Neural cell (in vitro differentiated cells): Measurements from ENCODE around the gene COBLL1. TPM values are rescaled to one million over a fixed set of nuclear protein-coding genes. Genes with fewer than 3 reads are reported as not detected.

Source experiments
- H2AFZ ChIP-seq: fragments of 200-600, 300-800 bp; sonication (generic), shearing (Covaris generic); 2 replicates; pipeline ENCODE4 v1.6.0; 2014; ENCODE audit warnings: low read depth, mild to moderate bottlenecking, antibody characterized with exemption, low read length, moderate library complexity
- H3F3A ChIP-seq: fragments of 200-600 bp; shearing (Covaris generic); 2 replicates; pipeline ENCODE4 v1.6.1; 2016; ENCODE audit warnings: mild to moderate bottlenecking, moderate library complexity, mixed read lengths, antibody characterized with exemption, low read length; ENCODE audit not compliant: insufficient read depth, poor library complexity, severe bottlenecking
- H3K27ac ChIP-seq: fragments of 200-600, 300-800 bp; sonication (generic), shearing (Covaris generic); 2 replicates; pipeline ENCODE4 v1.5.1; 2014; ENCODE audit warnings: mild to moderate bottlenecking, low read length, moderate library complexity
- H3K27me3 ChIP-seq: fragments of 300-800, 200-600 bp; sonication (generic), shearing (Covaris generic); 2 replicates; pipeline ENCODE4 v1.6.0; 2014; ENCODE audit warnings: mild to moderate bottlenecking, low read depth, low read length, moderate library complexity; ENCODE audit not compliant: insufficient read depth
- H3K36me3 ChIP-seq: fragments of 300-800, 200-600 bp; sonication (generic), shearing (Covaris generic); 2 replicates; pipeline ENCODE4 v1.5.1; 2014; ENCODE audit warnings: mild to moderate bottlenecking, antibody characterized with exemption, low read length, moderate library complexity; ENCODE audit not compliant: insufficient read depth
- H3K4me2 ChIP-seq: fragments of 300-800, 200-600 bp; sonication (generic), shearing (Covaris generic); 2 replicates; pipeline ENCODE4 v1.6.0; 2014; ENCODE audit warnings: mild to moderate bottlenecking, low read length
- H3K4me3 ChIP-seq: fragments of 300-800, 200-600 bp; sonication (generic), shearing (Covaris generic); 2 replicates; pipeline ENCODE4 v1.5.1; 2014; ENCODE audit warnings: mild to moderate bottlenecking, low read length, moderate library complexity
- H3K79me2 ChIP-seq: fragments of 200-600 bp; shearing (Covaris generic); replicated peaks from 2 replicates; pipeline ENCODE4 v1.6.0; 2014; ENCODE audit warnings: mild to moderate bottlenecking, low read length, moderate library complexity; ENCODE audit not compliant: insufficient read depth
- H3K9ac ChIP-seq: fragments of 300-800, 200-600 bp; sonication (generic), shearing (Covaris generic); 2 replicates; pipeline ENCODE4 v1.6.1; 2016; ENCODE audit warnings: mild to moderate bottlenecking, low read length, mixed read lengths
- H3K9me2 ChIP-seq: fragments of 200-600 bp; shearing (Covaris generic); 2 replicates; pipeline ENCODE4 v1.6.1; 2016; ENCODE audit warnings: mild to moderate bottlenecking, low read length, mixed read lengths; ENCODE audit not compliant: insufficient read depth
- H3K9me3 ChIP-seq: fragments of 200-600, 300-800 bp; sonication (generic), shearing (Covaris generic); 2 replicates; pipeline ENCODE4 v1.6.1; 2016; ENCODE audit warnings: mild to moderate bottlenecking, mixed run types, low read length, moderate library complexity, mixed read lengths
- H4K20me1 ChIP-seq: fragments of 200-600 bp; shearing (Covaris generic); 2 replicates; pipeline ENCODE4 v1.6.1; 2016; ENCODE audit warnings: mild to moderate bottlenecking, mixed run types; ENCODE audit not compliant: insufficient read depth
- EP300 ChIP-seq: fragments of 450-650 bp; conservative IDR thresholded peaks from 2 replicates; pipeline ENCODE4 v1.6.1; 2014; ENCODE audit warnings: antibody characterized with exemption, mild to moderate bottlenecking, moderate library complexity; ENCODE audit not compliant: poor library complexity, severe bottlenecking
- EZH2 ChIP-seq: fragments of 200-600, 300-800 bp; shearing (Covaris generic), sonication (generic); IDR thresholded peaks from 2 replicates; pipeline ENCODE4 v1.6.1; 2014; ENCODE audit warnings: antibody characterized with exemption, low read length, borderline replicate concordance, mild to moderate bottlenecking; ENCODE audit not compliant: insufficient read depth, poor library complexity, severe bottlenecking
- MXI1 ChIP-seq: fragments of 450-650 bp; conservative IDR thresholded peaks from 2 replicates; pipeline ENCODE4 v1.6.1; 2014; ENCODE audit warnings: antibody characterized with exemption, mild to moderate bottlenecking; ENCODE audit not compliant: poor library complexity, severe bottlenecking
- POLR2AphosphoS5 ChIP-seq: IDR thresholded peaks from 2 replicates; pipeline ENCODE4 v1.6.1; 2012
- RAD21 ChIP-seq: fragments of 450-650 bp; conservative IDR thresholded peaks from 2 replicates; pipeline ENCODE4 v1.6.1; 2014; ENCODE audit warnings: antibody characterized with exemption, mild to moderate bottlenecking, moderate library complexity
- SMC3 ChIP-seq: fragments of 450-650 bp; conservative IDR thresholded peaks from 2 replicates; pipeline ENCODE4 v1.6.1; 2014; ENCODE audit warnings: antibody characterized with exemption, mild to moderate bottlenecking, moderate library complexity; ENCODE audit not compliant: poor library complexity
- TAF1 ChIP-seq: IDR thresholded peaks from 2 replicates; pipeline ENCODE4 v1.6.1; 2012; ENCODE audit warnings: low read depth
- polyA plus RNA-seq: library from polyadenylated mRNA; depleted of rRNA; stranded (reverse); fragments of >200 nt; gene quantifications from 2 replicates; pipeline ENCODE4 v1.2.3, GENCODE V29; 2014
- TF ChIP-seq, protein P1 (sequence below): fragments of 450-650 bp; IDR thresholded peaks from 2 replicates; pipeline ENCODE4 v1.5.1; 2014; ENCODE audit warnings: antibody characterized with exemption, mild to moderate bottlenecking, moderate library complexity; ENCODE audit not compliant: poor library complexity, severe bottlenecking
- TF ChIP-seq, protein P2 (sequence below): IDR thresholded peaks from 2 replicates; pipeline ENCODE4 v1.6.1; 2012; ENCODE audit warnings: borderline replicate concordance

The COBLL1 gene
- polyA plus RNA-seq, 1 donor from 2014 or later, result 0.11 TPM

DNA sequence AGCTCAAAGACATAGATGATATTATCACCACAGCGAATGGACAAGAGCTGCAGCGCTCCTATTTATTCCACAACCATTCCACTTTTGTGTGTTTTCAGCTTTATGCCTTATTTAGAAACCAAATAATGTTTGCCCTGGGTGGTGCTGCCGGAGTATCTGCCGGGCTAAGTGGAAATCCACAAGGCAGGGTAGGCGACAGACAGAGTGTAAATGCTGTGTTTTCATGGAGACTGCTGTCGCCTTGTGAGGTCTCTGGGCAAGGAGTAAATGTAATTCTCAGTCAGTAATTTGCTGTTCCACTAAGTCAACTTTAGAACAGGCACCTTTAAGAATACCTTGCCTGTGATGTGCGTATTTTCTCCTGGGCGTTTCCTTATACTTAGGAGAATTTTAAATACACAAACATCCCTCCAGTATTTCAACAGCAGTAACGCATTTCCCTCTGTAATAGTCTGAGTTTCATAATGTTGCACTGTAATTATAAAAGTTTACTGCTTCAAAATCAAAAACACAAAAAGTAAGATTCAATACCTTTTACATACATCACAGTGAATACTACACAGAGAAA lies 60.9 kb downstream of the COBLL1 start:
- Histone ChIP-seq H4K20me1 (no peaks in the 10 kb centered on the region), H3K36me3 (no peaks in the 10 kb centered on the region), H3K27ac (no peak overlapping the region), H3K9me3 (no peaks in the 10 kb centered on the region), H3K9me2 (no peaks in the 10 kb centered on the region), H3K9ac (no peak overlapping the region), H3F3A (no peaks in the 10 kb centered on the region), H3K79me2 (no peaks in the 10 kb centered on the region), H3K4me3 (no peak overlapping the region), H3K27me3 (no peaks in the 10 kb centered on the region), H2AFZ (no peak overlapping the region), H3K4me2 (no peak overlapping the region)
- no peak for TF ChIP-seq EZH2
- TF ChIP-seq EP300, result no peak
- no peak for TF ChIP-seq SMC3
- TF ChIP-seq, protein P1, sequence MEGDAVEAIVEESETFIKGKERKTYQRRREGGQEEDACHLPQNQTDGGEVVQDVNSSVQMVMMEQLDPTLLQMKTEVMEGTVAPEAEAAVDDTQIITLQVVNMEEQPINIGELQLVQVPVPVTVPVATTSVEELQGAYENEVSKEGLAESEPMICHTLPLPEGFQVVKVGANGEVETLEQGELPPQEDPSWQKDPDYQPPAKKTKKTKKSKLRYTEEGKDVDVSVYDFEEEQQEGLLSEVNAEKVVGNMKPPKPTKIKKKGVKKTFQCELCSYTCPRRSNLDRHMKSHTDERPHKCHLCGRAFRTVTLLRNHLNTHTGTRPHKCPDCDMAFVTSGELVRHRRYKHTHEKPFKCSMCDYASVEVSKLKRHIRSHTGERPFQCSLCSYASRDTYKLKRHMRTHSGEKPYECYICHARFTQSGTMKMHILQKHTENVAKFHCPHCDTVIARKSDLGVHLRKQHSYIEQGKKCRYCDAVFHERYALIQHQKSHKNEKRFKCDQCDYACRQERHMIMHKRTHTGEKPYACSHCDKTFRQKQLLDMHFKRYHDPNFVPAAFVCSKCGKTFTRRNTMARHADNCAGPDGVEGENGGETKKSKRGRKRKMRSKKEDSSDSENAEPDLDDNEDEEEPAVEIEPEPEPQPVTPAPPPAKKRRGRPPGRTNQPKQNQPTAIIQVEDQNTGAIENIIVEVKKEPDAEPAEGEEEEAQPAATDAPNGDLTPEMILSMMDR, result no peak
- no peak for TF ChIP-seq RAD21
- TF ChIP-seq, protein P2, sequence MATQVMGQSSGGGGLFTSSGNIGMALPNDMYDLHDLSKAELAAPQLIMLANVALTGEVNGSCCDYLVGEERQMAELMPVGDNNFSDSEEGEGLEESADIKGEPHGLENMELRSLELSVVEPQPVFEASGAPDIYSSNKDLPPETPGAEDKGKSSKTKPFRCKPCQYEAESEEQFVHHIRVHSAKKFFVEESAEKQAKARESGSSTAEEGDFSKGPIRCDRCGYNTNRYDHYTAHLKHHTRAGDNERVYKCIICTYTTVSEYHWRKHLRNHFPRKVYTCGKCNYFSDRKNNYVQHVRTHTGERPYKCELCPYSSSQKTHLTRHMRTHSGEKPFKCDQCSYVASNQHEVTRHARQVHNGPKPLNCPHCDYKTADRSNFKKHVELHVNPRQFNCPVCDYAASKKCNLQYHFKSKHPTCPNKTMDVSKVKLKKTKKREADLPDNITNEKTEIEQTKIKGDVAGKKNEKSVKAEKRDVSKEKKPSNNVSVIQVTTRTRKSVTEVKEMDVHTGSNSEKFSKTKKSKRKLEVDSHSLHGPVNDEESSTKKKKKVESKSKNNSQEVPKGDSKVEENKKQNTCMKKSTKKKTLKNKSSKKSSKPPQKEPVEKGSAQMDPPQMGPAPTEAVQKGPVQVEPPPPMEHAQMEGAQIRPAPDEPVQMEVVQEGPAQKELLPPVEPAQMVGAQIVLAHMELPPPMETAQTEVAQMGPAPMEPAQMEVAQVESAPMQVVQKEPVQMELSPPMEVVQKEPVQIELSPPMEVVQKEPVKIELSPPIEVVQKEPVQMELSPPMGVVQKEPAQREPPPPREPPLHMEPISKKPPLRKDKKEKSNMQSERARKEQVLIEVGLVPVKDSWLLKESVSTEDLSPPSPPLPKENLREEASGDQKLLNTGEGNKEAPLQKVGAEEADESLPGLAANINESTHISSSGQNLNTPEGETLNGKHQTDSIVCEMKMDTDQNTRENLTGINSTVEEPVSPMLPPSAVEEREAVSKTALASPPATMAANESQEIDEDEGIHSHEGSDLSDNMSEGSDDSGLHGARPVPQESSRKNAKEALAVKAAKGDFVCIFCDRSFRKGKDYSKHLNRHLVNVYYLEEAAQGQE, result no peak
- no peak for TF ChIP-seq MXI1
- TF ChIP-seq TAF1, result no peak
- TF ChIP-seq POLR2AphosphoS5, result no peak

DNA sequence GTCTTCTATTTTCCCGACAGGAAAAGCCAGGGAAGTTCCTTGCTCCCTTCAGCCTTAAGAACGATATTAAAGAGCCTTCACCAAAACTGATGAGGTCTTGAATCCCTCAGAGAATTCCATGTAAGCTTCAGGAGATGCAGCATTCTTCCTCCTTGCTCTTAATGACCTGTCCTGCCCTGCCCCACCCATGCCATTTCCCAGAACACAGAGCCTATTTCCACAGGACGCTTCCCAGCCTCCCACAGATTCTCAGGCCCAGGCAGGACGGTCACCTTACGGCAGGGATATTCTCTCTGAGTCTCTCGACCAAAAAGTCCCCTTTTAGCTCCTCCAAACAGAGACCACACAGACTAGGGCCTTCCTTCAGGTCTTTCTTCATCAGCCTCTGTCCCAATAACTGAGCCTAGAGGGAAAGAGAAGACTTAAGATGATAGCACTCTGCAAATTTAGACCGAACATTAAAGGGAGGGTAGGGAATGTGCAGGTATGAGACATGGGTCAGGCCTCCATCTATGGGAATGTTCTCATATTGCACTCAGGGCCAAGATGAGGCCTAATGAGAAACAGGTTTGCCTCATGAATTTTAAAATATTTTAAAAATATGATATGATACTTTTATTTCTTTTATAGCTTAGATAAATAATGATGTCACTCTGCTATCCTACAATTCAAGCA lies 62.1 kb downstream of the COBLL1 start:
- H3K9me3 ChIP-seq, result no peaks in the 10 kb centered on the region
- H3K4me3 ChIP-seq, result no peak overlapping the region
- no peaks in the 10 kb centered on the region for H3K79me2 ChIP-seq
- TF ChIP-seq, protein P1, result no peak
- no peak for TF ChIP-seq RAD21
- TF ChIP-seq SMC3, result no peak
- TF ChIP-seq, protein P2, result no peak
- TF ChIP-seq POLR2AphosphoS5, result no peak
- TF ChIP-seq EP300, result no peak
- TF ChIP-seq TAF1, result no peak
- TF ChIP-seq MXI1, result no peak
- no peak for TF ChIP-seq EZH2
- no peak overlapping the region for H3K27ac ChIP-seq
- no peaks in the 10 kb centered on the region for H4K20me1 ChIP-seq
- no peak overlapping the region for H2AFZ ChIP-seq
- no peaks in the 10 kb centered on the region for H3K36me3 ChIP-seq
- H3K9me2 ChIP-seq, result no peaks in the 10 kb centered on the region
- no peak overlapping the region for H3K4me2 ChIP-seq
- no peak overlapping the region for H3K9ac ChIP-seq
- no peaks in the 10 kb centered on the region for H3F3A ChIP-seq
- no peaks in the 10 kb centered on the region for H3K27me3 ChIP-seq
